ENCODE data around the gene DOCK7. TPM values are rescaled to one million over a fixed set of nuclear protein-coding genes. Genes with fewer than 3 reads are reported as not detected.
"Not testable (repeated sequence)": the region's sequence is repeated elsewhere in the genome, so short reads cannot be mapped to it uniquely, and the experiment has no call there.

The DOCK7 gene
- total and polyA plus RNA-seq, 4 donors, result 5.6 to 35.1 (median 21.7) TPM

- DNase-seq (ENCODE audit: low spot score), result no peak
- 65% methylated on average over 7 of the region's 7 CpGs for WGBS
- TF ChIP-seq EGR1 (IDR thresholded peaks at IDR 0.05; ENCODE audit: low read depth in 2 of 2), result no peak
- TF ChIP-seq FOXA2 (IDR thresholded peaks at IDR 0.05), result no peak
- TF ChIP-seq NR2F2 (IDR thresholded peaks at IDR 0.05), result no peak
- TF ChIP-seq MAX (IDR thresholded peaks at IDR 0.05), result no peak
- TF ChIP-seq FOXA1 (IDR thresholded peaks at IDR 0.05), result no peak
- no peak for TF ChIP-seq HNF4G (IDR thresholded peaks at IDR 0.05)
- TF ChIP-seq RXRA (IDR thresholded peaks at IDR 0.05), result no peak
- TF ChIP-seq TAF1 (conservative IDR thresholded peaks at IDR 0.05), result no peak
- TF ChIP-seq RAD21 (IDR thresholded peaks at IDR 0.05), result no peak
- no peak for TF ChIP-seq GABPA (IDR thresholded peaks at IDR 0.05 in 1 of 2, conservative IDR thresholded peaks at IDR 0.05 in 1 of 2)
- no peaks in the 10 kb centered on the region for H3K27me3 ChIP-seq (ENCODE audit: control insufficient read depth in 4 of 4, insufficient read depth in 4 of 4, low read length in 3 of 4)
- no peaks in the 10 kb centered on the region for H3K36me3 ChIP-seq (ENCODE audit: control insufficient read depth in 4 of 4, insufficient read depth in 3 of 4, low read depth in 1 of 4, low read length in 3 of 4)
- no peak overlapping the region for H3K27ac ChIP-seq (ENCODE audit: low read depth in 1 of 2, low read length in 2 of 2)
- no peak overlapping the region for H3K9ac ChIP-seq (ENCODE audit: low read depth in 1 of 2, low read length in 2 of 2)
- H3K4me3 ChIP-seq (ENCODE audit: low read depth in 1 of 3, low read length in 3 of 3), result no peak overlapping the region
- no peaks in the 10 kb centered on the region for H3K9me3 ChIP-seq (ENCODE audit: control insufficient read depth in 4 of 4, low read length in 3 of 4)
- H3K4me1 ChIP-seq (ENCODE audit: control insufficient read depth in 4 of 4, insufficient read depth in 4 of 4, low read length in 3 of 4), result no peaks in the 10 kb centered on the region
Observed at GRCh38 chr1:62706985-62707743, 19.0 kb upstream of the DOCK7 start.

- not testable (repeated sequence) for H3K4me1 ChIP-seq (ENCODE audit: control insufficient read depth in 4 of 4, insufficient read depth in 4 of 4, low read length in 3 of 4); H3K9ac ChIP-seq (ENCODE audit: low read depth in 1 of 2, low read length in 2 of 2); H3K36me3 ChIP-seq (ENCODE audit: control insufficient read depth in 4 of 4, insufficient read depth in 3 of 4, low read depth in 1 of 4, low read length in 3 of 4); H3K27ac ChIP-seq (ENCODE audit: low read depth in 1 of 2, low read length in 2 of 2); H3K9me3 ChIP-seq (ENCODE audit: control insufficient read depth in 4 of 4, low read length in 3 of 4); H3K27me3 ChIP-seq (ENCODE audit: control insufficient read depth in 4 of 4, insufficient read depth in 4 of 4, low read length in 3 of 4); H3K4me3 ChIP-seq (ENCODE audit: low read depth in 1 of 3, low read length in 3 of 3); DNase-seq (ENCODE audit: low spot score)
- 96% methylated on average over 5 of the region's 5 CpGs for WGBS
Observed at GRCh38 chr1:62698161-62698560, 10.0 kb upstream of the DOCK7 start.

DNA sequence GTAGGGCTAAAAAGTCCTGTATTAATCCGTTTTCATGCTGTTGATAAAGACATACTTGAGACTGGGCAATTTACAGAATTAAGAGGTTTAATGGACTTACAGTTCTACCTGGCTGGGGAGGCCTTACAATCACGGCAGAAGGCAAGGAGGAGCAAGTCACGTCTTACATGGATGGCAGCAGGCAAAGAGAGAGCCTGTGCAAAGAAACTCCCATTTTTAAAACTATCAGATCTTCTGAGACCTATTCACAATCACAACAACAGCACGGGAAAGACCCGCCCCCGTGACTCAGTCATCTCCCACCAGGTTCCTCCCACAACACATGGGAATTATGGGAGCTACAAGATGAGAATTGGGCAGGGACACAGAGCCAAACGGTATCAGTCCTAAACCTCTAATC lies 6.3 kb upstream of the DOCK7 start:
- WGBS, result 94% methylated on average over 7 of the region's 7 CpGs
- H3K4me1 ChIP-seq (ENCODE audit: control insufficient read depth in 4 of 4, insufficient read depth in 4 of 4, low read length in 3 of 4), result peaks cover 3 to 24% (median 17%) of the 10 kb centered on the region in 4 donors
- H3K9me3 ChIP-seq (ENCODE audit: control insufficient read depth in 4 of 4, low read length in 3 of 4); H3K4me3 ChIP-seq (ENCODE audit: low read depth in 1 of 3, low read length in 3 of 3); H3K27me3 ChIP-seq (ENCODE audit: control insufficient read depth in 4 of 4, insufficient read depth in 4 of 4, low read length in 3 of 4); H3K36me3 ChIP-seq (ENCODE audit: control insufficient read depth in 4 of 4, insufficient read depth in 3 of 4, low read depth in 1 of 4, low read length in 3 of 4); DNase-seq (ENCODE audit: low spot score); H3K9ac ChIP-seq (ENCODE audit: low read depth in 1 of 2, low read length in 2 of 2); H3K27ac ChIP-seq (ENCODE audit: low read depth in 1 of 2, low read length in 2 of 2): not testable (repeated sequence)

GRCh38 chr1:62693123-62693522 lies 4.9 kb upstream of the DOCK7 start:
- no peaks in the 10 kb centered on the region for H3K9me3 ChIP-seq (ENCODE audit: control insufficient read depth in 4 of 4, low read length in 3 of 4)
- WGBS, result 96% methylated on average over 4 of the region's 4 CpGs
- no peak overlapping the region for H3K4me3 ChIP-seq (ENCODE audit: low read depth in 1 of 3, low read length in 3 of 3)
- no peak for DNase-seq (ENCODE audit: low spot score)
- no peak overlapping the region for H3K9ac ChIP-seq (ENCODE audit: low read depth in 1 of 2, low read length in 2 of 2)
- H3K27me3 ChIP-seq (ENCODE audit: control insufficient read depth in 4 of 4, insufficient read depth in 4 of 4, low read length in 3 of 4), result no peaks in the 10 kb centered on the region
- H3K4me1 ChIP-seq (ENCODE audit: control insufficient read depth in 4 of 4, insufficient read depth in 4 of 4, low read length in 3 of 4), result peaks cover 5 to 32% (median 22%) of the 10 kb centered on the region in 4 donors
- H3K27ac ChIP-seq (ENCODE audit: low read depth in 1 of 2, low read length in 2 of 2), result no peak overlapping the region
- no peaks in the 10 kb centered on the region for H3K36me3 ChIP-seq (ENCODE audit: control insufficient read depth in 4 of 4, insufficient read depth in 3 of 4, low read depth in 1 of 4, low read length in 3 of 4)
- TF ChIP-seq YY1 (IDR thresholded peaks at IDR 0.05) (no peak), EGR1 (IDR thresholded peaks at IDR 0.05; ENCODE audit: low read depth in 2 of 2) (no peak), HNF4A (conservative IDR thresholded peaks at IDR 0.05) (no peak), ZBTB33 (IDR thresholded peaks at IDR 0.05) (no peak), GABPA (IDR thresholded peaks at IDR 0.05 in 1 of 2, conservative IDR thresholded peaks at IDR 0.05 in 1 of 2) (no peak), RAD21 (IDR thresholded peaks at IDR 0.05) (no peak), JUND (IDR thresholded peaks at IDR 0.05) (no peak), TAF1 (conservative IDR thresholded peaks at IDR 0.05) (no peak), FOXA1 (IDR thresholded peaks at IDR 0.05) (no peak), SP1 (IDR thresholded peaks at IDR 0.05) (no peak), RXRA (IDR thresholded peaks at IDR 0.05) (no peak)
- TF ChIP-seq, protein P1, sequence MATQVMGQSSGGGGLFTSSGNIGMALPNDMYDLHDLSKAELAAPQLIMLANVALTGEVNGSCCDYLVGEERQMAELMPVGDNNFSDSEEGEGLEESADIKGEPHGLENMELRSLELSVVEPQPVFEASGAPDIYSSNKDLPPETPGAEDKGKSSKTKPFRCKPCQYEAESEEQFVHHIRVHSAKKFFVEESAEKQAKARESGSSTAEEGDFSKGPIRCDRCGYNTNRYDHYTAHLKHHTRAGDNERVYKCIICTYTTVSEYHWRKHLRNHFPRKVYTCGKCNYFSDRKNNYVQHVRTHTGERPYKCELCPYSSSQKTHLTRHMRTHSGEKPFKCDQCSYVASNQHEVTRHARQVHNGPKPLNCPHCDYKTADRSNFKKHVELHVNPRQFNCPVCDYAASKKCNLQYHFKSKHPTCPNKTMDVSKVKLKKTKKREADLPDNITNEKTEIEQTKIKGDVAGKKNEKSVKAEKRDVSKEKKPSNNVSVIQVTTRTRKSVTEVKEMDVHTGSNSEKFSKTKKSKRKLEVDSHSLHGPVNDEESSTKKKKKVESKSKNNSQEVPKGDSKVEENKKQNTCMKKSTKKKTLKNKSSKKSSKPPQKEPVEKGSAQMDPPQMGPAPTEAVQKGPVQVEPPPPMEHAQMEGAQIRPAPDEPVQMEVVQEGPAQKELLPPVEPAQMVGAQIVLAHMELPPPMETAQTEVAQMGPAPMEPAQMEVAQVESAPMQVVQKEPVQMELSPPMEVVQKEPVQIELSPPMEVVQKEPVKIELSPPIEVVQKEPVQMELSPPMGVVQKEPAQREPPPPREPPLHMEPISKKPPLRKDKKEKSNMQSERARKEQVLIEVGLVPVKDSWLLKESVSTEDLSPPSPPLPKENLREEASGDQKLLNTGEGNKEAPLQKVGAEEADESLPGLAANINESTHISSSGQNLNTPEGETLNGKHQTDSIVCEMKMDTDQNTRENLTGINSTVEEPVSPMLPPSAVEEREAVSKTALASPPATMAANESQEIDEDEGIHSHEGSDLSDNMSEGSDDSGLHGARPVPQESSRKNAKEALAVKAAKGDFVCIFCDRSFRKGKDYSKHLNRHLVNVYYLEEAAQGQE (IDR thresholded peaks at IDR 0.05), result no peak

Measured in liver (tissue), 9 donors.